ENCODE measurements around the gene NSUN3. TPM values are rescaled to one million over a fixed set of nuclear protein-coding genes. Genes with fewer than 3 reads are reported as not detected.

NSUN3 gene
- total and polyA plus RNA-seq, 2 of the 8 experiments (the other 6 are each of a cell fraction or from before 2014, with no cell fraction given), result 2.1 to 5.1 TPM

DNA sequence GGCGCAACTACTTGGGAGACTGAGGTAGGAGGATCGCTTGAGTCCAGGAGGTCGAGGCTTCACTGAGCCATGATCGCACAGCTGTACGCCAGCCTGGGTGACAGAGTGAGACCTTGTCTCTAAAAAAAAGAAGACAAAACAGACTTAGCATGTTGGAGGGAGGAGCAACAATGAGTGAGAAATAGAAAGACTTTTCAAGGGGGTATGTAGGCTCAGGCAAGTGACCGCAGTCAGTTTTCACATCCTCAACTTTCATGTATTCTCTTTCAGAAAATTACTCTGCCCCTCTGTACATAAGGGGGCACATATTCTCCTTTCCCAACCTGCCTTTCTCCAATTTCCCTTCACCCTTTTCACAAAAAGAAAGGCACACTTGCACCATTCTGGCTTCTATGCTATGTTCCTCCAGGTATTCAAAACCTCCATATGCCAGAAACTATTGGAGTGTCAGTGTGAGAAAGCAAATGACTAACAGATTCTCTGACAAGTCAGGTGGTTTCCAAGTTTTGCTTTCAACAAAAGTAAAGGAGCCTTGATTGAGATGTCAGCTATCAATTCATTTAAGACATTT is 7.6 kb downstream of the NSUN3 start (continued):
- TF ChIP-seq CHD7 (IDR thresholded peaks at IDR 0.05; ENCODE audit: insufficient replicate concordance, low read length) (no peak), JUN (IDR thresholded peaks at IDR 0.05; ENCODE audit: low read depth, low read length) (no peak), SUZ12 (IDR thresholded peaks at IDR 0.05; ENCODE audit: low read length) (no peak), SIN3A (conservative IDR thresholded peaks at IDR 0.05 in 1 of 2, IDR thresholded peaks at IDR 0.05 in 1 of 2; ENCODE audit: low read depth in 1 of 2, low read length in 2 of 2) (no peak), EP300 (IDR thresholded peaks at IDR 0.05; ENCODE audit: borderline replicate concordance in 1 of 2, low read depth in 2 of 2, low read length in 2 of 2) (no peak), TBP (IDR thresholded peaks at IDR 0.05; ENCODE audit: low read depth, low read length) (no peak), KDM5A (IDR thresholded peaks at IDR 0.05; ENCODE audit: low read length) (no peak), TAF1 (IDR thresholded peaks at IDR 0.05; ENCODE audit: low read depth, low read length) (no peak), SRF (IDR thresholded peaks at IDR 0.05; ENCODE audit: low read depth, low read length) (no peak), POLR2A (IDR thresholded peaks at IDR 0.05; ENCODE audit: control extremely low read depth in 1 of 2, low read depth in 2 of 2, low read length in 2 of 2) (no peak), FOSL1 (IDR thresholded peaks at IDR 0.05; ENCODE audit: insufficient read depth, low read depth, low read length) (no peak)
